Skeletal muscle tissue (tissue), 4 donors: ENCODE data around the gene MAB21L2. TPM values are rescaled to one million over a fixed set of nuclear protein-coding genes. Genes with fewer than 3 reads are reported as not detected.
"Not testable (repeated sequence)": the region's sequence is repeated elsewhere in the genome, so short reads cannot be mapped to it uniquely, and the experiment has no call there.

Experiments used
- H3K27ac ChIP-seq: one replicate; pipeline ENCODE4 v1.7.0; 2013; ENCODE audit warnings: mild to moderate bottlenecking, low read depth, low read length, inconsistent platforms
- H3K27me3 ChIP-seq, 3 donors: one replicate each; pipeline ENCODE4 v1.7.0; 2013; ENCODE audit warnings: low read length in 3 of 3; ENCODE audit not compliant: control insufficient read depth in 3 of 3, insufficient read depth in 3 of 3
- H3K36me3 ChIP-seq, 3 donors: one replicate each; pipeline ENCODE4 v1.7.0; 2013; ENCODE audit warnings: low read length in 3 of 3; ENCODE audit not compliant: control insufficient read depth in 3 of 3, insufficient read depth in 3 of 3
- H3K4me1 ChIP-seq, 3 donors: one replicate each; pipeline ENCODE4 v1.7.0; 2013; ENCODE audit warnings: low read length in 3 of 3, mild to moderate bottlenecking in 3 of 3; ENCODE audit not compliant: control insufficient read depth in 3 of 3, insufficient read depth in 3 of 3
- H3K4me3 ChIP-seq, 3 donors: one replicate each; pipeline ENCODE4 v1.7.0; 2013; ENCODE audit warnings: low read length in 3 of 3
- H3K9ac ChIP-seq, 3 donors: one replicate each; pipeline ENCODE4 v1.7.0; 2013; ENCODE audit warnings: low read length in 3 of 3, mild to moderate bottlenecking in 3 of 3, moderate library complexity in 2 of 3, low read depth in 1 of 3
- H3K9me3 ChIP-seq, 3 donors: one replicate each; pipeline ENCODE4 v1.7.0; 2013; ENCODE audit warnings: low read length in 3 of 3; ENCODE audit not compliant: control insufficient read depth in 3 of 3
- total RNA-seq: library from RNA; depleted of rRNA; stranded (reverse); fragments of >200 nt; gene quantifications from one replicate; pipeline ENCODE4 v1.2.3, GENCODE V29; 2014
- donor health status: Osteomylitis.

The MAB21L2 gene
- total RNA-seq, 1 donor from 2014 or later, result under 0.01 TPM

GRCh38 chr4:150557811-150558210 is 24.1 kb upstream of the MAB21L2 start:
- H3K4me3 ChIP-seq, H3K4me1 ChIP-seq, H3K36me3 ChIP-seq, H3K27ac ChIP-seq, H3K9ac ChIP-seq, H3K27me3 ChIP-seq, H3K9me3 ChIP-seq: not testable (repeated sequence)

- no peaks in the 10 kb centered on the region for H3K4me1 ChIP-seq
- no peak overlapping the region for H3K4me3 ChIP-seq
- H3K27me3 ChIP-seq, result no peaks in the 10 kb centered on the region
- peaks cover 0 to 5% (median 3%) of the 10 kb centered on the region in 3 donors for H3K9me3 ChIP-seq
- H3K36me3 ChIP-seq, result peaks cover 0 to 2% (median 0%) of the 10 kb centered on the region in 3 donors
- no peak overlapping the region for H3K9ac ChIP-seq
- no peak overlapping the region for H3K27ac ChIP-seq
Observed at GRCh38 chr4:150561143-150561737, 20.7 kb upstream of the MAB21L2 start.

DNA sequence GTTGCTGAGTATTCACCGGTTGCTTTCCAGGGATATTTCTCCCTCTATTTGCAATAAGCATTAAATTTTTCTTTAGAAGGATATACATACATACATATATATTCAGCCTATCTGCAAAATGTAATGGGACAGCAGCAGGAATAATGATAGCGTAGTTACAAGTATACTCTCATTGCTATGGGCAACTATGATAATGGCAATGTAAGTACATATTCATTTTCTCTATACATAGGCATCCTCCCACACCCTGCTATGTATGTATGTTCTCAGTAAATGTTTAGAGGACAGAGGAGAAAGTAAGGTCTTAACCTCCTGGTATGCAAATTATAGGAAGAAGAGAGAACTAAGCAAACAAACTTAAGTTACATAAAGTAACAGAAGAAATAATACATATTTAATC is 19.7 kb upstream of the MAB21L2 start:
- H3K4me3 ChIP-seq, result no peak overlapping the region
- H3K9me3 ChIP-seq, result peaks cover 0 to 5% (median 3%) of the 10 kb centered on the region in 3 donors
- no peaks in the 10 kb centered on the region for H3K27me3 ChIP-seq
- H3K4me1 ChIP-seq, result no peaks in the 10 kb centered on the region
- no peak overlapping the region for H3K27ac ChIP-seq
- no peak overlapping the region for H3K9ac ChIP-seq
- H3K36me3 ChIP-seq, result peaks cover 0 to 2% (median 0%) of the 10 kb centered on the region in 3 donors

DNA sequence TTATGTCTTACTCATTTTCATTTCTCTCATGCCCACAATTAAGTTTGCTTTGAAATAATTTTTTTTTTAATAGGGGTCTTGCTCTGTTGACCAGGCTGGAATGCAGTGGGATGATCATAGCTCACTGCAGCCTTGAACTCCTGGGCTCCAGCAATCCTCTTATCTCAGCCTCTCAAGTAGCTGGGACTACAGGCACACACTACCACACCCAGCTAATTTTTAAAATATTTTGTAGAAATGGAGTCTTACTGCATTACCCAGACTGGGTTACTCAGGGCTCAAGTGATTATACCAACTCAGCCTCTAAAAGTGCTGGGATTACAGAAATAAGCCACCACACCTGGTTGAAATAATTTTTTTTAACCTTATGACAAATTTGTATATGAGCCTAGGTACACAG is 19.2 kb upstream of the MAB21L2 start:
- H3K4me3 ChIP-seq, result no peak overlapping the region
- H3K27me3 ChIP-seq, result no peaks in the 10 kb centered on the region
- H3K27ac ChIP-seq, result no peak overlapping the region
- no peak overlapping the region for H3K9ac ChIP-seq
- peaks cover 0 to 2% (median 0%) of the 10 kb centered on the region in 3 donors for H3K36me3 ChIP-seq
- peaks cover 0 to 5% (median 3%) of the 10 kb centered on the region in 3 donors for H3K9me3 ChIP-seq
- no peaks in the 10 kb centered on the region for H3K4me1 ChIP-seq

DNA sequence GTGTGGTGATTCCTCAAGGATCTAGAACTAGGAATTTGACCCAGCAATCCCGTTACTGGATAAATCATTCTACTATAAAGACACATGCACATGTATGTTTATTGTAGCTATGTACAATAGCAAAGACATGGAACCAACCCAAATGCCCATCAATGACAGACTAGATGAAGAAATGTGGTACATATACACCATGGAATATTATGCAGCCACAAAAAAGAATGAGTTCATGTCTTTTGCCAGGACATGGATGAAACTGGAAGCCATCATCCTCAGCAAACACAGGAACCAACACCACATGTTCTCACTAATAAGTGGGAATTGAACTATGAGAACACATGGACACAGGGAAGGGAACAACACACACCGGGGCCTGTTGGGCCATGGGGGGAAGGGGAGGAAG is 17.0 kb upstream of the MAB21L2 start:
- not testable (repeated sequence) for H3K36me3 ChIP-seq, H3K4me1 ChIP-seq, H3K27me3 ChIP-seq, H3K9me3 ChIP-seq, H3K9ac ChIP-seq, H3K27ac ChIP-seq, H3K4me3 ChIP-seq

DNA sequence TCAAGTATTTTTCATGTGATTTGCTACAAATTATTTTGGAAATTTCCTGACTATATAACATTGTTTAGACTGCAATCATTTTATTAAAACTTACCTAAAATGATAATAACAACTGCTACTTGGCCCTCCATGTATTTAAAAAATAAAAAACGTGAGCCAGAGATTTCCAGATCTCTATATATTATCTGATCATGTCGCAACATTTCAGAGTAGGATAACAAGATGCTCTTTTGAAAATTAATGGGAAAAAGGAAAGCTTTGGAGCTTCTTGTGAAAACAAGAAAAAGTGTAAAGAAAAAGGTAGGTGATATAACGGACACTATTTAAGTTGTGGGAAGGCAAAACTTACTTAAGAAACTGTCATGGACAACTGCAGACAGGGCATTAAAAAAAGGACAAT is 14.9 kb upstream of the MAB21L2 start:
- peaks cover 0 to 2% (median 0%) of the 10 kb centered on the region in 3 donors for H3K36me3 ChIP-seq

DNA sequence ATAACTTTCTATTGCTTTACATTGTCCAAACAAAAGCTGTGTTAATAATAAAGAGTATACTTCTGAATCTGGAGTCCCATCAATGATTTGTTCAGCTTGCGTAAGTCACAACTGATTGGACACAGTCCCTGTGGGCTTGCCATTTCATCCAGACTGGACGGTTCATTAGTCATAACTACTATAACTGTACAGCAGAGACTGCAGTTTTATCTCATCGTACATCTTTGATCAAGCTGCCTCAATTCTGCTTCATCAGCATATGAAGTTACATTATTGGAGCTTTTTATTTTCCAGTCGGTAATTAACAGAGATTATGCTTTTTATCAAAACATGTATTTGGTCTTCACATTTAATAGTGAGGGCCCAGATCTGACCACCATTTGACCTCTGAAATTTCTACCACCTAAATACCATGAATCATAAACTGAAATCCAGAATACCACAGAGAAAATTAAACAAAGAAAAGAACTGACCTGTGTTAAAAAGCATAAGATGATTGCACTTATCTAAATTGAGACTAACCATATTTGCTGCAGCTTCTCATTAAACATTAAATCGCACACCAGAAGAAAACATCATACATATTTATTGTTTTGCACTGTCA is 12.5 kb upstream of the MAB21L2 start:
- Histone ChIP-seq H3K27ac (no peak overlapping the region), H3K4me1 (no peaks in the 10 kb centered on the region), H3K9ac (no peak overlapping the region), H3K4me3 (no peak overlapping the region), H3K27me3 (no peaks in the 10 kb centered on the region), H3K9me3 (peaks cover 0 to 5% (median 3%) of the 10 kb centered on the region in 3 donors), H3K36me3 (peaks cover 0 to 2% (median 0%) of the 10 kb centered on the region in 3 donors)

More for the DNA sequence above, 14.9 kb upstream of the MAB21L2 start:
- Histone ChIP-seq H3K27me3 (no peaks in the 10 kb centered on the region), H3K4me1 (no peaks in the 10 kb centered on the region), H3K9me3 (peaks cover 0 to 5% (median 3%) of the 10 kb centered on the region in 3 donors), H3K27ac (no peak overlapping the region), H3K4me3 (no peak overlapping the region), H3K9ac (no peak overlapping the region)

DNA sequence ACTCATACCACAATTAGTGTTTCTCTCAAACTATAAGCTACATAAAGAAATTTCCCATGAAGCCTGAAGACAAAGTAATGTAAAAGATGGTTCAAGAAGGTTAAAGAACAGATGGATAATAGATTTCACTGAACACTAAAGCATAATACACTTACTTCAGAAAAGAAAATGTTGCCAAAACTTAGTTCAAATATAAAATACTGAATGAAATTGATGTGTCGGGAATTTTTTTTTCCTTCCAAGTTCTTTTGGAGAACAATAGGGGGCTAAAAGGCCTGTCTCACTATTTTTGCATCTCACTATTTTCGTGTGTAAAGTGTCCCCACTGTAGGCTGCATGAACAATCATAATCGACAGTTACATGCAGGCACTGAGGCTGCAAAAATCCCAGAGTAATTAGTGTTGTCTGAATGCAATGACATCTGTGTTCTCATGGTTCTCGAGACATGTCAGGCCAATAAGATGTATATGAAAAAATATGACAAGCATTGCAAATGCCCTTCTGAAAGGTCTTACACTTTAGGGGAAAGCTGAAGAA is 11.9 kb upstream of the MAB21L2 start:
- no peaks in the 10 kb centered on the region for H3K4me1 ChIP-seq
- H3K36me3 ChIP-seq, result peaks cover 0 to under 1% (median 0%) of the 10 kb centered on the region in 3 donors
- H3K9me3 ChIP-seq, result peaks cover 0 to 2% (median under 1%) of the 10 kb centered on the region in 3 donors
- no peaks in the 10 kb centered on the region for H3K27me3 ChIP-seq
- no peak overlapping the region for H3K4me3 ChIP-seq
- H3K9ac ChIP-seq, result no peak overlapping the region
- no peak overlapping the region for H3K27ac ChIP-seq

GRCh38 chr4:150570862-150571261 is 11.1 kb upstream of the MAB21L2 start:
- no peak overlapping the region for H3K9ac ChIP-seq
- no peak overlapping the region for H3K4me3 ChIP-seq
- no peaks in the 10 kb centered on the region for H3K36me3 ChIP-seq
- H3K27me3 ChIP-seq, result no peaks in the 10 kb centered on the region
- H3K9me3 ChIP-seq, result no peaks in the 10 kb centered on the region
- H3K27ac ChIP-seq, result no peak overlapping the region
- H3K4me1 ChIP-seq, result no peaks in the 10 kb centered on the region

GRCh38 chr4:150572704-150573504 is 9.0 kb upstream of the MAB21L2 start:
- no peaks in the 10 kb centered on the region for H3K9me3 ChIP-seq
- H3K27ac ChIP-seq, result no peak overlapping the region
- H3K4me3 ChIP-seq, result no peak overlapping the region
- no peaks in the 10 kb centered on the region for H3K27me3 ChIP-seq
- H3K4me1 ChIP-seq, result no peaks in the 10 kb centered on the region
- no peaks in the 10 kb centered on the region for H3K36me3 ChIP-seq
- H3K9ac ChIP-seq, result no peak overlapping the region
